HCT116 (cell line): ENCODE measurements around the gene GPR107. TPM values are rescaled to one million over a fixed set of nuclear protein-coding genes. Genes with fewer than 3 reads are reported as not detected.

Source experiments
- ATAC-seq: fragments of 200-7000 bp; cut with Tn5 transposase; 2 replicates; pipeline ENCODE4 v1.9.1; 2020; ENCODE audit warnings: mild to moderate bottlenecking, moderate library complexity
- BruUV-seq: library from RNA; stranded (reverse); fragments of 400-500 nt; replicated peaks from 2 replicates; lab custom pipeline; 2021; lab: Mats Ljungman, UMichigan
- CTCF ChIA-PET: fragments of 300-600 bp; sonication (Branson Sonifier 250); formaldehyde crosslinking; loops from one replicate; lab custom pipeline; 2021; ENCODE audit warnings: antibody characterized with exemption; lab: Charles Lee
- POLR2A ChIA-PET: fragments of 300-600, 350-600 bp; sonication (Branson Sonifier 250); formaldehyde crosslinking; loops from one replicate; lab custom pipeline; 2021; ENCODE audit warnings: antibody characterized with exemption; lab: Charles Lee
- RAD21 ChIA-PET, 2 experiments: fragments of 300-600 bp; sonication (Branson Sonifier 250); formaldehyde crosslinking; loops; one replicate each; lab custom pipeline; 2023; ENCODE audit warnings: low total read pairs in 2 of 2; ENCODE audit not compliant: uncharacterized antibody in 2 of 2, unreplicated experiment in 2 of 2, low non-redundant PET in 1 of 2; lab: Charles Lee
- DNase-seq: peaks from one replicate; pipeline ENCODE4 v3.0.0-alpha.2; 2010; ENCODE audit warnings: low read depth, low spot score
- H2AFZ ChIP-seq: fragments of 200-600 bp; shearing (Covaris generic), sonication (generic); 2 replicates; pipeline ENCODE4 v1.6.1; 2017; ENCODE audit warnings: low read depth, mixed run types, mixed read lengths, antibody characterized with exemption, low read length; ENCODE audit not compliant: poor library complexity, severe bottlenecking
- H3K27ac ChIP-seq: 2 replicates; pipeline ENCODE4 v1.5.1; 2012; ENCODE audit warnings: low read depth, low read length
- H3K27me3 ChIP-seq: fragments of 200-600 bp; sonication (generic); 2 replicates; pipeline ENCODE4 v1.6.1; 2016; ENCODE audit warnings: mixed run types, low read length, mixed read lengths; ENCODE audit not compliant: insufficient read depth
- H3K36me3 ChIP-seq, 2 experiments: fragments of 200-500 bp in 1 of 2; fragments of 200-600 bp in 1 of 2; sonication (Bioruptor generic) in 1 of 2; sonication (generic) in 1 of 2; 2 replicates each; pipeline versions ENCODE4 v1.5.1 to v1.6.1; 2014 to 2016; ENCODE audit warnings: low read length in 2 of 2, inconsistent platforms in 1 of 2, mixed read lengths in 1 of 2, mixed run types in 1 of 2; ENCODE audit not compliant: insufficient read depth in 2 of 2, control insufficient read depth in 1 of 2
- H3K4me1 ChIP-seq, 2 experiments: fragments of 200-600 bp in 1 of 2; sonication (generic) in 1 of 2; 2 replicates each; pipeline versions ENCODE4 v1.5.1 to v1.6.1; 2012 to 2017; ENCODE audit warnings: low read length in 2 of 2, inconsistent platforms in 1 of 2, mild to moderate bottlenecking in 1 of 2, mixed read lengths in 1 of 2, mixed run types in 1 of 2, moderate library complexity in 1 of 2; ENCODE audit not compliant: insufficient read depth in 2 of 2, control insufficient read depth in 1 of 2
- H3K4me2 ChIP-seq: fragments of 200-600 bp; sonication (generic); 2 replicates; pipeline ENCODE4 v1.6.1; 2017; ENCODE audit warnings: mixed run types, low read length, mixed read lengths
- H3K4me3 ChIP-seq, 2 experiments: fragments of 200-600 bp in 1 of 2; sonication (generic) in 1 of 2; replicated peaks in 1 of 2; 2 replicates each; pipeline ENCODE4 v1.5.1; 2011 to 2016; ENCODE audit warnings: low read length in 2 of 2, control low read depth in 1 of 2, low read depth in 1 of 2, mild to moderate bottlenecking in 1 of 2, mixed read lengths in 1 of 2, mixed run types in 1 of 2
- H3K79me2 ChIP-seq: fragments of 200-600 bp; sonication (generic); 2 replicates; pipeline ENCODE4 v1.6.1; 2017; ENCODE audit warnings: mild to moderate bottlenecking, mixed run types, low read length, moderate library complexity, mixed read lengths; ENCODE audit not compliant: insufficient read depth
- H3K9ac ChIP-seq: fragments of 200-600 bp; sonication (generic); 2 replicates; pipeline ENCODE4 v1.6.1; 2016; ENCODE audit warnings: low read length, mixed read lengths
- H3K9me2 ChIP-seq: fragments of 200-600 bp; sonication (generic), shearing (Covaris generic); 2 replicates; pipeline ENCODE4 v1.6.1; 2017; ENCODE audit warnings: mixed run types, mild to moderate bottlenecking, moderate library complexity; ENCODE audit not compliant: insufficient read depth
- H3K9me3 ChIP-seq, 2 experiments: fragments of 200-500 bp in 1 of 2; fragments of 200-600 bp in 1 of 2; sonication (Bioruptor generic) in 1 of 2; sonication (generic) in 1 of 2; 2 replicates each; pipeline ENCODE4 v1.6.1; 2014 to 2017; ENCODE audit warnings: low read length in 2 of 2, mixed read lengths in 2 of 2, inconsistent platforms in 1 of 2, low read depth in 1 of 2, mild to moderate bottlenecking in 1 of 2, mixed run types in 1 of 2, moderate library complexity in 1 of 2; ENCODE audit not compliant: control insufficient read depth in 1 of 2, insufficient read depth in 1 of 2
- H4K20me1 ChIP-seq: fragments of 200-600 bp; sonication (generic), shearing (Covaris generic); 2 replicates; pipeline ENCODE4 v1.6.1; 2017; ENCODE audit warnings: mixed run types, mild to moderate bottlenecking, moderate library complexity; ENCODE audit not compliant: insufficient read depth
- CBX3 ChIP-seq: IDR thresholded peaks from 2 replicates; pipeline ENCODE4 v1.6.1; 2012; ENCODE audit warnings: low read depth
- EGR1 ChIP-seq: IDR thresholded peaks from 2 replicates; pipeline ENCODE4 v1.6.1; 2012; ENCODE audit warnings: low read depth
- ELF1 ChIP-seq: IDR thresholded peaks from 2 replicates; pipeline ENCODE4 v1.6.1; 2012; ENCODE audit warnings: low read depth, borderline replicate concordance
- EZH2 ChIP-seq: fragments of 200-600 bp; sonication (generic); IDR thresholded peaks from 2 replicates; pipeline ENCODE4 v1.6.1; 2017; ENCODE audit warnings: antibody characterized with exemption, mixed run types
- POLR2A ChIP-seq: IDR thresholded peaks from 2 replicates; pipeline ENCODE4 v1.7.0; 2011; ENCODE audit warnings: borderline replicate concordance; ENCODE audit not compliant: insufficient read depth, insufficient read length; ENCODE audit errors: extremely low read depth
- RAD21 ChIP-seq: IDR thresholded peaks from 2 replicates; pipeline ENCODE4 v1.6.1; 2012; ENCODE audit warnings: low read depth, mild to moderate bottlenecking
- SP1 ChIP-seq: IDR thresholded peaks from 2 replicates; pipeline ENCODE4 v1.6.1; 2012; ENCODE audit warnings: low read depth
- TCF7L2 ChIP-seq: IDR thresholded peaks from 2 replicates; pipeline ENCODE4 v1.7.0; 2011; ENCODE audit warnings: borderline replicate concordance, inconsistent platforms; ENCODE audit not compliant: insufficient read depth, insufficient read length; ENCODE audit errors: extremely low read depth
- YY1 ChIP-seq: IDR thresholded peaks from 2 replicates; pipeline ENCODE4 v1.6.1; 2011; ENCODE audit warnings: low read length, low read depth, moderate library complexity, mild to moderate bottlenecking; ENCODE audit not compliant: insufficient replicate concordance; ENCODE audit errors: extremely low read depth
- ZFX ChIP-seq: fragments of 450-650 bp; IDR thresholded peaks from 2 replicates; pipeline ENCODE4 v1.6.1; 2017
- ZNF274 ChIP-seq: fragments of 200-500 bp; sonication (Bioruptor generic); IDR thresholded peaks from 2 replicates; pipeline ENCODE4 v1.6.1; 2014; ENCODE audit warnings: mild to moderate bottlenecking, low read depth, low read length, inconsistent platforms
- intact Hi-C: fragments of 100-400 bp; cut with micrococcal nuclease; formaldehyde crosslinking; loops from 2 replicates; pipeline ENCODE4 v1.10.0; 2022
- total RNA-seq: library from RNA; stranded (reverse); gene quantifications from one replicate; pipeline ENCODE4 v1.2.1, GENCODE V29; 2021; ENCODE audit not compliant: unreplicated experiment
- TF ChIP-seq, protein P1 (sequence below): IDR thresholded peaks from 2 replicates; pipeline ENCODE4 v1.6.1; 2012
- TF ChIP-seq, protein P2 (sequence below): IDR thresholded peaks from 2 replicates; pipeline ENCODE4 v1.6.1; 2012; ENCODE audit warnings: low read depth

GPR107 gene
- total RNA-seq, 1 experiment from 2014 or later: 32.5 TPM

DNA sequence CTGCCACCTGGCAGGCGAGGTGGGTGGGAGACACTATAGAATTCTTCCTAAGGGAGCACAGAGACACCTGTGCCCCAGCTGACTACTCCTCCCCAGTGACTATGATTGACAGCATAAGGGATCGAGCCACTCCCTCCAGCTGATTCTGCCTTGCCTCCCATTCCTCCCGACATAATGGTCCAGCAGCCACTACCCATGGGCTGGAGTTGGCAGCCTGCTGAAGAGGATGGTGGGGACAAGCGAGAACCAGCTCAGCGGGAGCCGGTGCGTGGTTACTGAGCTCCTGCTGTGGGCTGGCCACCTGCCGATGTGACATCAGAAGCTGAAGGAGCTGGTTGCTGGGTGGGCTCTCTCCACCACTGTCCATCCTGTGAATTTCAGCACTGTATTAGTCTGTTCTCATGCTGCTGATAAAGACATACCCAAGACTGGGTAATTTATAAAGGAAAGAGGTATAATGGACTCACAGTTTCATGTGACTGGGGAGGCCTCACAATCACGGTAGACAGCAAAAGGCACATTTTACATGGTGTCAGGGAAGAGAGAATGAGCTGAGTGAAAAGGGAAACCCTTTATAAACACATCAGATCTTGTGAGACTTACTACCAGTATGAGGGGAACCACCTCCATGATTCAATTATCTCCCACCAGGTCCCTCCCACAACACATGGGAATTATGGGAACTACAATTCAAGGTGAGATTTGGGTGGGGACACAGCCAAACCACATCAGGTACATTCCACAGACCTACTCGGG lies 106.4 kb downstream of the GPR107 start:
- RAD21 ChIA-PET: no interaction called here
- intact Hi-C loops: no loop called here

More for the DNA sequence above, 106.4 kb downstream of the GPR107 start:
- no TSS peak for BruUV-seq
- DNase-seq (no peak), ATAC-seq (no peak)
- CTCF ChIA-PET: no interaction called here
- TF ChIP-seq CBX3 (no peak), ZNF274 (no peak), YY1 (no peak), ZFX (no peak), SP1 (no peak), RAD21 (no peak), ELF1 (no peak), POLR2A (no peak), EZH2 (no peak), EGR1 (no peak), TCF7L2 (no peak)
- TF ChIP-seq, protein P1, sequence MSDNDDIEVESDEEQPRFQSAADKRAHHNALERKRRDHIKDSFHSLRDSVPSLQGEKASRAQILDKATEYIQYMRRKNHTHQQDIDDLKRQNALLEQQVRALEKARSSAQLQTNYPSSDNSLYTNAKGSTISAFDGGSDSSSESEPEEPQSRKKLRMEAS: no peak
- TF ChIP-seq, protein P2, sequence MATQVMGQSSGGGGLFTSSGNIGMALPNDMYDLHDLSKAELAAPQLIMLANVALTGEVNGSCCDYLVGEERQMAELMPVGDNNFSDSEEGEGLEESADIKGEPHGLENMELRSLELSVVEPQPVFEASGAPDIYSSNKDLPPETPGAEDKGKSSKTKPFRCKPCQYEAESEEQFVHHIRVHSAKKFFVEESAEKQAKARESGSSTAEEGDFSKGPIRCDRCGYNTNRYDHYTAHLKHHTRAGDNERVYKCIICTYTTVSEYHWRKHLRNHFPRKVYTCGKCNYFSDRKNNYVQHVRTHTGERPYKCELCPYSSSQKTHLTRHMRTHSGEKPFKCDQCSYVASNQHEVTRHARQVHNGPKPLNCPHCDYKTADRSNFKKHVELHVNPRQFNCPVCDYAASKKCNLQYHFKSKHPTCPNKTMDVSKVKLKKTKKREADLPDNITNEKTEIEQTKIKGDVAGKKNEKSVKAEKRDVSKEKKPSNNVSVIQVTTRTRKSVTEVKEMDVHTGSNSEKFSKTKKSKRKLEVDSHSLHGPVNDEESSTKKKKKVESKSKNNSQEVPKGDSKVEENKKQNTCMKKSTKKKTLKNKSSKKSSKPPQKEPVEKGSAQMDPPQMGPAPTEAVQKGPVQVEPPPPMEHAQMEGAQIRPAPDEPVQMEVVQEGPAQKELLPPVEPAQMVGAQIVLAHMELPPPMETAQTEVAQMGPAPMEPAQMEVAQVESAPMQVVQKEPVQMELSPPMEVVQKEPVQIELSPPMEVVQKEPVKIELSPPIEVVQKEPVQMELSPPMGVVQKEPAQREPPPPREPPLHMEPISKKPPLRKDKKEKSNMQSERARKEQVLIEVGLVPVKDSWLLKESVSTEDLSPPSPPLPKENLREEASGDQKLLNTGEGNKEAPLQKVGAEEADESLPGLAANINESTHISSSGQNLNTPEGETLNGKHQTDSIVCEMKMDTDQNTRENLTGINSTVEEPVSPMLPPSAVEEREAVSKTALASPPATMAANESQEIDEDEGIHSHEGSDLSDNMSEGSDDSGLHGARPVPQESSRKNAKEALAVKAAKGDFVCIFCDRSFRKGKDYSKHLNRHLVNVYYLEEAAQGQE: no peak
- Histone ChIP-seq H3K4me1 (peaks cover 0 to 4% of the 10 kb centered on the region in 2 experiments; a peak in 1 of 4 replicates), H3K4me2 (no peak overlapping the region), H3K9me3 (no peaks in the 10 kb centered on the region), H3K9ac (no peak overlapping the region), H3K27me3 (no peaks in the 10 kb centered on the region), H3K27ac (no peak overlapping the region), H4K20me1 (no peaks in the 10 kb centered on the region), H2AFZ (no peak overlapping the region), H3K36me3 (no peaks in the 10 kb centered on the region), H3K9me2 (no peaks in the 10 kb centered on the region), H3K4me3 (no peak overlapping the region), H3K79me2 (no peaks in the 10 kb centered on the region)
- POLR2A ChIA-PET: no interaction called here
